CD4-positive, alpha-beta memory T cell (primary cell): ENCODE measurements around the gene TMEM62. TPM values are rescaled to one million over a fixed set of nuclear protein-coding genes. Genes with fewer than 3 reads are reported as not detected.

ENCODE experiments used
- CTCF ChIA-PET: fragments of 350-600 bp; sonication (Branson Sonifier 250); formaldehyde crosslinking; loops from one replicate; lab custom pipeline; 2021; ENCODE audit warnings: inconsistent platforms; ENCODE audit not compliant: partially characterized antibody; lab: Charles Lee
- POLR2A ChIA-PET: fragments of 350-600 bp; sonication (Branson Sonifier 250); formaldehyde crosslinking; loops from one replicate; lab custom pipeline; 2021; ENCODE audit not compliant: partially characterized antibody; lab: Charles Lee
- DNase-seq, 5 donors: peaks; one replicate each; pipeline versions ENCODE4 v3.0.0 to v3.0.0-alpha.2; 2020 to 2022; ENCODE audit warnings: mixed read lengths in 1 of 5
- H3K27ac ChIP-seq: one replicate; pipeline ENCODE4 v1.7.0; 2013; ENCODE audit warnings: low read depth, low read length
- H3K27me3 ChIP-seq: 2 replicates; pipeline ENCODE4 v1.7.0; 2013; ENCODE audit warnings: mild to moderate bottlenecking, low read length, moderate library complexity; ENCODE audit not compliant: insufficient read depth
- H3K36me3 ChIP-seq: 2 replicates; pipeline ENCODE4 v1.7.0; 2013; ENCODE audit warnings: mild to moderate bottlenecking, low read length, moderate library complexity; ENCODE audit not compliant: insufficient read depth
- H3K4me1 ChIP-seq: 2 replicates; pipeline ENCODE4 v1.7.0; 2013; ENCODE audit warnings: mild to moderate bottlenecking, low read length, moderate library complexity; ENCODE audit not compliant: insufficient read depth
- H3K4me3 ChIP-seq, 2 donors: one replicate each; pipeline ENCODE4 v1.7.0; 2013; ENCODE audit warnings: low read length in 2 of 2, mild to moderate bottlenecking in 1 of 2
- H3K9me3 ChIP-seq, 2 donors: one replicate each; pipeline ENCODE4 v1.7.0; 2013; ENCODE audit warnings: low read length in 2 of 2, control low read depth in 1 of 2; ENCODE audit not compliant: control insufficient read depth in 1 of 2
- H3K27ac Mint-ChIP-seq, 7 donors: one replicate each; pipeline ENCODE4 v1.8.0; 2020 to 2021; ENCODE audit warnings: mixed read lengths in 7 of 7, mild to moderate bottlenecking in 6 of 7, inconsistent platforms in 3 of 7, moderate library complexity in 3 of 7
- H3K27me3 Mint-ChIP-seq, 2 donors: one replicate each; pipeline ENCODE4 v1.8.0; 2020 to 2021; ENCODE audit warnings: mixed read lengths in 2 of 2
- H3K36me3 Mint-ChIP-seq, 2 donors: one replicate each; pipeline ENCODE4 v1.8.0; 2020 to 2021; ENCODE audit warnings: mixed read lengths in 2 of 2, inconsistent platforms in 1 of 2, mild to moderate bottlenecking in 1 of 2
- H3K4me1 Mint-ChIP-seq, 4 donors: one replicate each; pipeline ENCODE4 v1.8.0; 2020 to 2021; ENCODE audit warnings: mixed read lengths in 4 of 4, mild to moderate bottlenecking in 1 of 4
- H3K4me3 Mint-ChIP-seq, 8 donors: one replicate each; pipeline ENCODE4 v1.8.0; 2020 to 2021; ENCODE audit warnings: mixed read lengths in 8 of 8, mild to moderate bottlenecking in 7 of 8, moderate library complexity in 6 of 8, inconsistent platforms in 3 of 8
- H3K9me3 Mint-ChIP-seq, 8 donors: one replicate each; pipeline ENCODE4 v1.8.0; 2020 to 2021; ENCODE audit warnings: mixed read lengths in 8 of 8, mild to moderate bottlenecking in 5 of 8, inconsistent platforms in 3 of 8, moderate library complexity in 1 of 8
- intact Hi-C: fragments of 100-400 bp; cut with micrococcal nuclease; formaldehyde crosslinking; loops from one replicate; pipeline ENCODE4 v1.15.1; 2023
- polyA plus RNA-seq, 2 donors: library from polyadenylated mRNA; unstranded; fragments of 300-500 nt; fragmentation: Illumina TruSeq; gene quantifications; one replicate each; pipeline ENCODE4 v1.2.3, GENCODE V29; 2021
- total RNA-seq, 2 experiments: library from RNA; stranded (reverse); gene quantifications; one replicate each; pipeline ENCODE4 v1.2.3, GENCODE V29; 2021

TMEM62 gene
- total RNA-seq (10 to 100 TPM; 14.3 to 17.4 TPM), polyA plus RNA-seq (10 to 100 TPM in 1 of 2 donors, 1 to 10 TPM in 1; 3.2 to 10.0 TPM)

DNA sequence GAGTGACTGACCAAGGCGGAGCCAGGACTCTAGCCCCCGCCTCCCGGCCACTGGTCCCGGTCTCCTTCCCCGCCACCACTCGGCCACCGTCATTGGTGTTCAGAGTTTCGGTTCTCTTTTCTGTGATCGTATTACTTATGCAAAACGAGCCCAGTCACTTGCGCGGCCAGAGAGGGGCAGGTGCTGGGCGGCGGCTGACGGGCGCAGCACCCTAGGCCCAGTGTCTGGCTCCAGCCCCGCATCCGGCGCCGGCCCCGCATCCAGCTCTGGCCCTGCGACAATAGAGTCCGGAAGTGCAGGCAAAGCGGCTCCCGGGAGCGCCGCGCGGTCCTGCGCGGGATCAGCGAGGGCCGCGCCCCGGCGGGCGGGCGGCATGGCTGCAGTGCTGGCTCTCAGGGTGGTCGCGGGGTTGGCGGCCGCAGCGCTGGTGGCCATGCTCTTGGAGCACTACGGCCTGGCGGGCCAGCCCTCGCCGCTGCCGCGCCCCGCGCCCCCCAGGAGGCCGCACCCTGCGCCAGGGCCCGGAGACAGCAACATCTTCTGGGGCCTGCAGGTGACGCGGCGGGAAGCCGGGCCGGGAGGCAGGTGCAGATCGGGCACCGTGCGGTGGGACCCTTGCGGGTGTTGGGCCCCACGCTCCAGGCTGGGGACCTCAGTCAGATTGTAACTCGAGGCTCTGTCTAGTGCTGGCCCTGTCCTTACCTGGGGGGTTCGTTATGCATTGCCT, at the start of gene TMEM62:
Gene TMEM62 (plus strand): TSS at position 157 of the 727 bp plus-strand sequence. CDS start 217 bp downstream, at position 374.
- Histone ChIP-seq H3K4me1 (peaks cover 18% of the 10 kb centered on the region), H3K27me3 (no peaks in the 10 kb centered on the region), H3K36me3 (peaks cover 10% of the 10 kb centered on the region), H3K9me3 (no peaks in the 10 kb centered on the region), H3K27ac (peak within 1 kb of the TSS; percentile 72), H3K4me3 (peak within 1 kb of the TSS; percentile 81 to 88)
- POLR2A ChIA-PET: interaction anchor here (0.6 to 2.4 kb wide), 6 partner anchors 11 to 1732 kb away, joined by 3 to 7 read pairs (median 5); partner anchors contain the start of genes CCNDBP1, NDUFAF1 and UBR1
- Mint-ChIP-seq H3K27ac (peak within 1 kb of the TSS; percentile 83 to 97 (median 94)), H3K4me3 (peak within 1 kb of the TSS; percentile 90 to 98 (median 95)), H3K27me3 (peaks cover 2% of the 10 kb centered on the region in 2 donors), H3K4me1 (peaks cover 11 to 30% (median 22%) of the 10 kb centered on the region in 4 donors), H3K36me3 (peaks cover 22 to 28% of the 10 kb centered on the region in 2 donors), H3K9me3 (peaks cover 0 to 6% (median 3%) of the 10 kb centered on the region in 8 donors)
- CTCF ChIA-PET: interaction anchor here (1.1 kb wide), 1 partner anchor 62 kb away, joined by 3 read pairs; no protein-coding TSS in a partner anchor
- intact Hi-C loops: loop anchor here (1.0 to 5.0 kb wide), 3 partner anchors 10 to 54 kb away; partner anchors contain the start of genes CCNDBP1 and UBR1
- peak; percentile 47 to 66 (median 56) for DNase-seq

DNA sequence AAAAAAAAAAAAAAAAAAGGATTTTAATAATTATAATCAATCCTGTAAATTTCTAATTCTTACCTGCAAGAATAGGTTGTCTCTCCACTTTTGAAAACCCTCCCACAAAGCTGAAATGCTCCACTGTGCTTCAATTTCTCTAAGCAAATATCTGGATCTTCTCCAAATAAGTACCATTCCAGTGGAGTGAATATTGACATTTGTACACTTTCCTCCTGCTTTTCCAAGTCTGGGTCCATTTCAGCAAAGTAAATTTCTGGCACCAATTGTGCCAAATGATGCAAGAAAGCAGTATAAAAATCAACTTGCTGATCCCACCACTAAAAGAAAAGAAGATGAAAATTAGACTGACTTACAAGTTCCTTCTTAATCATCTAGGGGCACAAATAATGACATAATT, 47.5 kb upstream of the TMEM62 start:
- DNase-seq: no peak
- H3K4me3 Mint-ChIP-seq: no peak overlapping the region
- intact Hi-C loops: no loop called here
- H3K27ac Mint-ChIP-seq: peak overlapping the region in 1 of 7 donors; percentile 51
- H3K4me1 ChIP-seq: no peaks in the 10 kb centered on the region
- no peaks in the 10 kb centered on the region for H3K9me3 Mint-ChIP-seq
- no peak overlapping the region for H3K27ac ChIP-seq
- CTCF ChIA-PET: no interaction called here
- peaks cover 29 to 46% of the 10 kb centered on the region in 2 donors for H3K36me3 Mint-ChIP-seq
- POLR2A ChIA-PET: no interaction called here
- no peaks in the 10 kb centered on the region for H3K27me3 ChIP-seq
- H3K9me3 ChIP-seq: no peaks in the 10 kb centered on the region
- no peak overlapping the region for H3K4me3 ChIP-seq
- H3K36me3 ChIP-seq: peaks cover 4% of the 10 kb centered on the region
- H3K27me3 Mint-ChIP-seq: no peaks in the 10 kb centered on the region
- H3K4me1 Mint-ChIP-seq: peaks cover 17 to 28% (median 22%) of the 10 kb centered on the region in 4 donors

DNA sequence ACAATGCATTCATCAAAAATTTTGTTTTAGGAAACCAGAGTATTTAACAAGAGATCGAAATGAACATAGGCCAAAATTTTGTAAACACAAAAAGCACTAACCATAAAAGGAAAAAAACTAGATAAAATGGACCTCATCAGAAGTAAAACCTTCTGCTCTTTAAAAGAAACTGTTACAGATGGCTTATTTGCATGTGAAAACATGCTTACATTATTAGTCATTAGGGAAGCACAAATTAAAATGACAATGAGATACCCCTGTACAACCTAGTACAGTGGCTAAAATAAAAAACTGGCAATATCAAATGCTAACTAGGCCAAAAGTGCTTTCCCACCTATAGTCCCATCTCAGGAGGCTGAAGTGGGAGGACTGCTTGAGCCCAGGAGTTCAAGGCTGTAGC, 46.8 kb upstream of the TMEM62 start:
- Mint-ChIP-seq H3K27me3 (no peaks in the 10 kb centered on the region), H3K9me3 (no peaks in the 10 kb centered on the region), H3K36me3 (peaks cover 29 to 42% of the 10 kb centered on the region in 2 donors), H3K27ac (peak overlapping the region in 5 of 7 donors; percentile 24 to 69 (median 51)), H3K4me1 (peaks cover 17 to 28% (median 22%) of the 10 kb centered on the region in 4 donors), H3K4me3 (peak overlapping the region in 1 of 8 donors; percentile 21)
- Histone ChIP-seq H3K4me3 (no peak overlapping the region), H3K36me3 (peaks cover 4% of the 10 kb centered on the region), H3K9me3 (no peaks in the 10 kb centered on the region), H3K27me3 (no peaks in the 10 kb centered on the region), H3K4me1 (no peaks in the 10 kb centered on the region), H3K27ac (no peak overlapping the region)
- CTCF ChIA-PET: interaction anchor here (1.6 kb wide), 1 partner anchor 117 kb away, joined by 3 read pairs; no protein-coding TSS in a partner anchor
- POLR2A ChIA-PET: no interaction called here
- intact Hi-C loops: no loop called here
- no peak for DNase-seq

DNA sequence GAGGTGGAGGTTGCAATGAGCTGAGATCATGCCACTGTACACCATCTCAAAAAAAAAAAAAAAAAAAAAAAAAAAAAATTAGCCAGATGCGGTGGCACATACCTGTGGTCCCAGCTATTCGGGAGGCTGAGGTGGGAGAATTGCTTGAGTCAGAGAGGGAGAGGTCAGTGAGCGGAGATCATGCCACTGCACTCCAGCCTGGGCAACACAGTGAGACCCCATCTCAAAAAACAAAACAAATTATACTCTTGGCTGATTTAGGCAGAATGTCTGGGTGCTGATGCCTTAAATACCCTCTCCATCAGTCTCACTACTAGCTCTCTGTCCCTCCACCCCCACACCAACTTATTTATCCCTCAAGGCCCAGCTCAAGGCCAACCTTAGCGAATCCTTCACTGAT, 41.5 kb upstream of the TMEM62 start:
- intact Hi-C loops: no loop called here
- DNase-seq: no peak
- Mint-ChIP-seq H3K27ac (no peak overlapping the region), H3K4me3 (no peak overlapping the region), H3K4me1 (peaks cover 30 to 41% (median 36%) of the 10 kb centered on the region in 4 donors), H3K27me3 (no peaks in the 10 kb centered on the region), H3K9me3 (no peaks in the 10 kb centered on the region), H3K36me3 (peaks cover 17 to 26% of the 10 kb centered on the region in 2 donors)
- Histone ChIP-seq H3K36me3 (peaks cover 2% of the 10 kb centered on the region), H3K4me3 (no peak overlapping the region), H3K9me3 (no peaks in the 10 kb centered on the region), H3K27me3 (no peaks in the 10 kb centered on the region), H3K27ac (no peak overlapping the region), H3K4me1 (no peaks in the 10 kb centered on the region)
- CTCF ChIA-PET: interaction anchor here (0.6 to 0.8 kb wide), 3 partner anchors 24 to 349 kb away, joined by 3 read pairs; no protein-coding TSS in a partner anchor
- POLR2A ChIA-PET: no interaction called here

DNA sequence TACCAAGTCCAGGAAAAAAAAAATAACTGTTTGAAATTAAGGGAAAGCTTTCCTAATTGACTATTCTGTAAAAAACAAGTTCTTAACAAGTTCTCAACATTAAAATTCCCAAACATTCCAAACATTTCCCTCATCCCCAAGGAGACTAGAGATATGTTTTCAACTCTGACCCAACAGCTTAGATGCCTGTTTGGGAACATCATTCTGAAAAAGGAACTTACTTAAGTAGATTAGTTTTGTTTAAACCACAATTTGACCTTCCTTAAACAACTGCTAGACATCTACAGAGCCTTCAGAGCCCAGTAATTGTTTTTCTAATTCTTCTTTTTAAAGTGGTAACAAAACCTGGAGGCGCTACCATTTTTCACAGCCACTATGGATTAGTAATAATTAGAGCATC, 40.4 kb upstream of the TMEM62 start:
- H3K36me3 ChIP-seq: peaks cover 7% of the 10 kb centered on the region
- no peaks in the 10 kb centered on the region for H3K4me1 ChIP-seq
- Mint-ChIP-seq H3K27me3 (no peaks in the 10 kb centered on the region), H3K9me3 (no peaks in the 10 kb centered on the region), H3K27ac (no peak overlapping the region), H3K4me3 (no peak overlapping the region), H3K4me1 (peaks cover 33 to 52% (median 39%) of the 10 kb centered on the region in 4 donors), H3K36me3 (peaks cover 23 to 37% of the 10 kb centered on the region in 2 donors)
- H3K4me3 ChIP-seq: no peak overlapping the region
- DNase-seq: no peak
- H3K9me3 ChIP-seq: no peaks in the 10 kb centered on the region
- ChIA-PET POLR2A (no interaction called here), CTCF (no interaction called here)
- H3K27ac ChIP-seq: no peak overlapping the region
- intact Hi-C loops: no loop called here
- no peaks in the 10 kb centered on the region for H3K27me3 ChIP-seq

DNA sequence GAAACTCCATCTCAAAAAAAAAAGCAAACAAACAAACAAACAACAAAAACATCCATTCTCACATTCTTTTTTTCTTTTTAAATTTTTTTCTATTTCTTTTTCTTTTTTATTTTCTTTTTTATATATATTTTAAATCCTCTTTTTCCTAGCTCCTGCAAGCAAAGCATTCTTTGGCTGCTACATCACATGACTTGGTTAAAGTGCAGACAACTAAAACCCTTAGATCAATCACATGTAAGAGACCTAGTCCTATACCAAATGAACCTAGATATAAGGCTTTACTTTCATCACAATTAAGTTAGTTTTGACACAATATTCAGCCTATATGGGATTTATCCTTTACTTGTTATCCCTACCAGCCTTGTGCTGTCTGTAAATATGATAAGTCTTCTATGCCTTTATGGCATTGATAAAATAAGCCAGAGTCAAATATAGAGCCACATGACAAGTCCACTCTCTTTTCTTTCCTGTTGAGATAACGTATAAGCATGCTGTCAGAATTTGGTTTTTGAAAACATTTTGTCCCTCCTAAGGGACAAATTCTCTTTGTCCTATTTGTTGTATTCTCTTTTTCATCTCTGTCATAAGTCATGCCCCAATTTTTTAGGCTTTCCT, 38.9 kb upstream of the TMEM62 start:
- Histone ChIP-seq H3K4me1 (no peaks in the 10 kb centered on the region), H3K27ac (no peak overlapping the region), H3K4me3 (no peak overlapping the region), H3K36me3 (peaks cover 7% of the 10 kb centered on the region), H3K9me3 (no peaks in the 10 kb centered on the region), H3K27me3 (no peaks in the 10 kb centered on the region)
- no peak overlapping the region for H3K4me3 Mint-ChIP-seq
- intact Hi-C loops: no loop called here
- no peak for DNase-seq
- CTCF ChIA-PET: interaction anchor here (1.4 kb wide), 1 partner anchor 12 kb away, joined by 4 read pairs; no protein-coding TSS in a partner anchor
- POLR2A ChIA-PET: no interaction called here
- peak overlapping the region in 3 of 7 donors; percentile 15 to 54 (median 51) for H3K27ac Mint-ChIP-seq
- H3K4me1 Mint-ChIP-seq: peaks cover 32 to 57% (median 42%) of the 10 kb centered on the region in 4 donors
- no peaks in the 10 kb centered on the region for H3K27me3 Mint-ChIP-seq
- H3K9me3 Mint-ChIP-seq: no peaks in the 10 kb centered on the region
- H3K36me3 Mint-ChIP-seq: peaks cover 25 to 45% of the 10 kb centered on the region in 2 donors

DNA sequence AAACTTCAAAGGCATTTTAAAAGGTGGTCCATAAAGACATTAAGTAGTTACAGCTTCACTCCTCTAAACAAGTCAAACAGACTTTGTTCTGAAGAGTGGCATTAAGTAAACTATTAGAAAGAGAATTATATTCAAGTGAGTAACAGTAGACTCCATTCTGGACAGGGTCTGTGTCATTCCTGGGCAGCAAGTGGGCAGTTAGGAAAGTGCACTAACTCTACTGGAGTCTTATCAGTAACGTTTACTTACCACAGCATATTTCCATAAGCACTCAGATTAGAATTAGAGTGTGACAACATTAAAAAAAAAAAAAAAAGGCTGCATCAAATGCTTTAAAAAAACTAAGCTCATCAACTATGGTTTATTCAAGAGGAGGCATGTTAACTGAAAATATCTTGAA, 38.1 kb upstream of the TMEM62 start:
- H3K4me1 ChIP-seq: no peaks in the 10 kb centered on the region
- H3K36me3 ChIP-seq: peaks cover 7% of the 10 kb centered on the region
- DNase-seq: no peak
- H3K9me3 ChIP-seq: no peaks in the 10 kb centered on the region
- POLR2A ChIA-PET: no interaction called here
- CTCF ChIA-PET: interaction anchor here (1.4 kb wide), 1 partner anchor 11 kb away, joined by 4 read pairs; no protein-coding TSS in a partner anchor
- Mint-ChIP-seq H3K4me3 (no peak overlapping the region), H3K9me3 (no peaks in the 10 kb centered on the region), H3K27me3 (no peaks in the 10 kb centered on the region), H3K27ac (peak overlapping the region in 3 of 7 donors; percentile 44 to 78 (median 54)), H3K4me1 (peaks cover 32 to 62% (median 44%) of the 10 kb centered on the region in 4 donors), H3K36me3 (peaks cover 30 to 47% of the 10 kb centered on the region in 2 donors)
- no peak overlapping the region for H3K27ac ChIP-seq
- no peaks in the 10 kb centered on the region for H3K27me3 ChIP-seq
- H3K4me3 ChIP-seq: no peak overlapping the region
- intact Hi-C loops: no loop called here
